ENCODE data around the gene MACROD1.

The MACROD1 gene

DNA sequence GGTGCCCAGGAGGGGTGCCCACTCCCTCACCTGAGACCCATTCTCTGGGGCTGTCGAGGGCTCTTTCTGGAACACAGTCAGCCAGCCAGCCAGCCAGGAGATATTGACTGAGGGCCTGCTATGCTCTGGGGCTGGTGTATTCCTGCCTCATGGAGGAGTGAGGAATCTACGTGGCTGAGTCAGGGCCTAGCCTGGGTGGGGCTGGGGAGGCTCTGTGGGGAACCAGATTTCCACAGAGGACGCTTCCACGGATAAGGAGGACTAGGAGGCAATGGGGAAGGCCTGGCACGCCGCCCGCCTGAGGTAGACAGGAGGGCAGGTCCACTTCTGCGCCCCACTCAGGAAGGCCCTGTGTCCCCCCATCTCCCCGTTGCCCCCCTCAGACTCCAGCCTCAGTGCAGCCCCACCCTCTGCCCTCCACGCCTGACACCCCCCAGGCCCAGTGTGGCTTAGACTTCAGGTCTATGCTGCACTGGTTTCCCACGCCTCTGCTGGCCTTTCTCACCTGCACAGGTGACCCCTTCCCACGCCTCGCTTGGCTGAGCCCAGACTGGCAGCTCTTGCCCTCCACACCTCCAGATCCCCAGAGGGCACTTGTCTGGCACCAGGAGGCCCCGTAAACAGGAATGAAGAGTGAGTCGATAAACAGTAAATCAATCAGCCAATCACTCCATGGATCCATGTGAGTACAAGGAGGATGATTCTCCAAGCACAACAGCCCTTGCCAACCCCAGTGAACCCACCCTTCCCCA is 37.5 kb downstream of the MACROD1 start:
- no peak for DNase-seq (ENCODE audit: low read depth)

- no peak for DNase-seq (ENCODE audit: low read depth)
These were observed 38.4 kb downstream of the MACROD1 start for GRCh38 chr11:64127267-64128072.

- no peak for DNase-seq (ENCODE audit: low read depth)
These were observed 39.1 kb downstream of the MACROD1 start for GRCh38 chr11:64126796-64127195.

DNA sequence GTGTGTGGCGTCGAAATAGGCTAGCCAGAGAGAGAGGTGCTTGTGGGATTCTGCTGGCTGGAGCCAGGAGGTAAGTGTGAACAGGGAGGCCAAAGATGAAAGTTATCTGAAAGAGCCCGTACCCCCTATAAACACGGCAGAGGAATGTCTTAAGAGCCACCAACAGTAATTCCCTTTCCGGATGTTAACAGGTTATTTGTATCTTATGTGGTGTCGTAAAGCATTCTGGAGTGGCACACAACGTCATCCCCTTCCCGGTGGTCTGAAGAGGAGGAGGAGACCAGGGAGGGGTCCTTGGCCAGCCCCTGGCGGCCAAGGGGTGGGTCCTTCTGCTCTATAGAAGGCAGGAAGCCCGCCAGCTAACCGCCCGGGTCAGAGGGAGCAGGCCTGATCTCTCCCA is 39.5 kb downstream of the MACROD1 start:
- DNase-seq (ENCODE audit: low read depth), result no peak

DNA sequence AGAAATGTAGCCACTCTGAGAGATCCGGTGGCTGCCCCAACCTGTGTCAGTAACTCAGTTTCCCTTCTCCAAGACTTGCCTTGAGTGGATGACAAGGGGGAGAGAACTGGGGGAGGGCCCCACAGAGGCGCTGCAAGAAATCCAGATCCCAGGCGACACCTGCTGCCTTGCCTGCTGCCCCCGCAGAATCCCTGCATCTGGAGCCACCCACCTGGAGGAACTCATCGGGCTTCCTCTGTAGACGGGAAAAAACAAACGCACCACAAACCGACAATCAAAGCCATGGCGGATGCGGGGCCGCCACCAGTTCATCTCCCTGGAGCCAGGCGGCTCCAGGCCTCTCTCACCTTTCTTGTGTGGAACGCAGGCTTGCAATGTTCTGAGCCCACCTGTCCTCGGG is 40.2 kb downstream of the MACROD1 start:
- no peak for DNase-seq (ENCODE audit: low read depth)

- no peak for DNase-seq (ENCODE audit: low read depth)
These were observed 41.8 kb downstream of the MACROD1 start for GRCh38 chr11:64124147-64124546.

GRCh38 chr11:64123679-64124078 is 42.2 kb downstream of the MACROD1 start:
- DNase-seq (ENCODE audit: low read depth), result no peak

DNA sequence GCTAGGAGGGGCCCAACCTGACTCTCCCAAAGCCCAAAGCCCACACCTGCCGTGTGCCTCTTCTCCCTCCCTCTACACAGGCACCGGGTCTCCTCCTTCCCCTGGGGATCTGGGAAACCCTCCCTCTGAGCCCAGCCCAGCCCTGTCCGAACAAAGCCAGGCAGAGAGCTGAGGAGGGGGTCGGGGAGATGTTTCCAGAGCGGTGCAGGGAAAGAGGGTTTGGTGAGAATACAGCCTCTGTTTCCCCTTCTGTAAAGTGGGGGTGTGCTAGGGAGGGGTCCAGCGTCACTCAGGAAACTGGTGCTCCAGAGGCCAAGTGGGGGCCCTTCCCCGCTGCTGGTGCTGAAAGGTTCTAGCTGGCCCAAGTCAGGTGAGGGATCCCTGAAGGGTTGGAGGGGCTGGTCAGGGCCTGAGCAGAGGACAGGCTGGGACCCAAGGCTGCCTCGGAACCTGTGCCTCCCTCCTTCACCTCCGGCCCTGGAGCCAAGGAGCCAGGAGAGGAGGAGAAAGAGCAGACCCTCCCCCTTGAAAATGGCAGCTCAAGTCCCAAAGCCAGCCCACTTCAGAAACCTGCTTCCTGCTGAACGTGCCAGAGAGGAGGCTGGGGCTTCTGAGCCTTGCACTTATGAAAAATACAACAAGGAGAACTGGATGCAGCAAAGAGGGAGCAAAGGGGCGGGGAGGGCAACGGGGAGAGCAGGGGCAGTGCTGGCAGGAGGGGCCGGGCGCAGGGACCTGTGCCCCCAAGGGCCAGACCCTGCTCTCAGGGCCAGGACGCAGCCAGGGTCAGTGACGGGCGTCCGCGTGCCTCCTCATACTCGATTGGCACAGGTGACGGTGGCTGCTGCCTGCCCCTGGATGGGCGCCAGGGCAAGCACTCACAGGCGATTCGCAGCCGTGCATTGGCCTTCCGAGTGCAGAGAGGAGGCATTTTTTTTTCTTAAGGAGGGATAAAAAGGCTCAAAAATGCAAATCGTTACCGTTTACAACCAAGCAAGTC is 43.2 kb downstream of the MACROD1 start:
- DNase-seq (ENCODE audit: low read depth), result no peak

DNA sequence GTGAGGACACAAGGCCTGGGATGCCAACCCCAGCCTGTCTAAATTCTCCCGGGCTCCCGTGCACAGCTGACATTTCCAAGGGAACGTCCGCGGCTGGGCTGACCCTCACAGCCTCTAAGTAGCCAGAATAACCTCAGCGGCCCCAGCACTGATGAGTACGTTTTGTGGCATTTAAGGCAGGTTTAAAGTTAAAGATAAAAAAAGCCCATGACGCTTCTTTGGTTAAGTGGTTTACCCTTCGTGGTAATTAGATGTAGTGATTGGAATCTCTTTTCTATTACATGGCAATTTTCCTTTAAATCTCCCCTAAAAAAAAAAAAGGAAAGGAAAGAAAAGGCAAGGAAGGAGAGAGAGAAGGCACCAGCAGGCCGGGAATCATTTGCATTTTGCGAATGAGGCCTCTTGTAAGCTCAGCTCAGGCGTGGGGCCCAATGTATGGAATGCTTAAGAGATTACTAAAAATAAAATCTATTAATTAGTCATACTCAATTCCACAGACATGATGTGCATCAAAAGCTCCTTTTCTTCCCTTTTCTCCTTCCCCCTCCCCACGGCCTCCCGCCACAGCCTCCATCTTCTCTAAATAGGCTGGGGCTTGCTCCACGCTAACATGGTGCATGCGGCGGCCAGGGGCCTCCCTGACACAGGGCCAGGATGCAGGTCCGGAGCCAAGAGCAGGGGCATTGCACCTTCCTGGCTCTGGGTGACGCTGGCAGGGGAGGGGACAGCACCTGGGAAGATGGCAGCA is 44.1 kb downstream of the MACROD1 start:
- peak; percentile 26 for DNase-seq (ENCODE audit: low read depth)

DNA sequence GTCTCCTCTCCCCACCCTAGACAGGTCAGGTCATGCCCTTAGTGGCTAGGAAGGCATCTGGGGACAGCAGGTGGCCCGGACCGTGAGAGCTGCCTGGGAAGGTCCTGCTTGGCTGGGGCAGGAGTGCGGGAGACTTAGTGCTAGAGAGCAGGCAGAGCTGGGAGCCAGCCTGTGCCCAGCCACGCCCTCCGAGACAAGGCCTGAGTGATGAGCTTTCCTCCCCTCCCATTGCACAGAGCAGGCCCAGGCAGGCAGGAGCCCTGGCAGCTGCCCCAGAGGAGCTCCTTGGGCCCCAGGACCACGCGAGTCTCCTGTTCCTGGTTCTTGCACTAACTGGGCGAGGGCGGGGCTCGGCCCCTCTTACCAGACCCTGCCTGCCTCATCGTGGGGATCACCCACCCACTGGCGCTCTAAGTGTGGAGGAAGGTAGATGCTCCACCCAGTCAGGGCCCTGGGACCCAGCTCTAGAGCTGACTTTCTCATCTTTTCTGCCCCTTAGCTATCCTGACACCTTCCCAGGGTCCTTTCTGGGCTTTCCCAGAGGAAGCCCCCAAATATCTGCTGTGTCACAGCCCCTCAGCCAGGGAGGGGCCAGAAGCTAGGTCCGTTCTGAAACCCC is 44.9 kb downstream of the MACROD1 start:
- DNase-seq (ENCODE audit: low read depth), result no peak

DNA sequence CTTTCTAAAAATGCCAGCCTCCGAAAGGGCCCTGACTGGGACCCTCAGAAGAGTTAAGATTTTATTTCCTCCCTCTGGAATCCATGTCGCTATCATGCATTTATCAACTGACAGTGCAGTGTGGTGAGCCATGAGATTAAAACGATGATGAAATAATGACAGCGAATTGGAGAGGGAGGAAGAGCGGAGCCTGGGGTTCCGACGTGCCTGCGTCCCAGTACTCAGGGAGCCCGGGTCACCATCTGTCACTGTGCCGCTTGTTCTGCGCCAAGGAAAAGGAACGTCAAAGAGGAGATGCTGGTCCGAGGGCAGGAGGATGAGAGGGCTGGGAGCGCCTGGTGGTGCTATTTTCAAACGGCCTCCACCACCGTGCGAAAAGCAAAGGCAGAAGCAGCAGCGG is 46.2 kb downstream of the MACROD1 start:
- no peak for DNase-seq (ENCODE audit: low read depth)

- no peak for DNase-seq (ENCODE audit: low read depth)
These were observed 46.8 kb downstream of the MACROD1 start for GRCh38 chr11:64118876-64119665.

GRCh38 chr11:64117763-64118459 is 48.0 kb downstream of the MACROD1 start:
- no peak for DNase-seq (ENCODE audit: low read depth)

GRCh38 chr11:64115531-64116522 is 50.1 kb downstream of the MACROD1 start:
- no peak for DNase-seq (ENCODE audit: low read depth)

DNA sequence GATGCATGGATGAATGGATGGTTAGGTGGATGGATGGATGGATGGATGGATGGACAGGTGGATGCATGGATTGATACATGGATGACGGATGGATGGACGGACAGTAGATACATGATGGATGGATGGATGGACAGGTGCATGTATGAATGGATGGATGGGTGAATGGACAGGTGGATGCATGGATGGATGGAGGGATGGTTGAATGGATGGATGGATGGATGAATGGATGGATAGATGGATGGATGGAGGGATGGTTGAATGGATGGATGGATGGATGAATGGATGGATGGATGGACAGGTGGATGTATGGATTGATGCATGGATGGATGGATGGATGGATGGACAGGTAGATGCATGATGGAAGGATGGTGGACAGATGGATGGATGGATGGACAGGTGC is 51.7 kb downstream of the MACROD1 start:
- DNase-seq (ENCODE audit: low read depth), result no peak

DNA sequence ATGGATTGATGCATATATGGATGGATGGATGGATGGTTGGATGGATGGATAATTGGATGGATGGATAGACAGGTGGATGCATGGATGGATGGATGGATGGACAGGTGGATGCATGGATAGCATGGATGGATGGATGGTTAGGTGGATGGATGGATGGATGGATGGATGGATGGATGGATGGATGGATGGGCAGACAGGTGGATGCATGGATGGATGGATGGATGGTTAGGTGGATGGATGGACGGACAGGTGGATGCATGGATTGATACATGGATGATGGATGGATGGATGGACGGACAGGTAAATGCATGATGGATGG is 52.5 kb downstream of the MACROD1 start:
- no peak for DNase-seq (ENCODE audit: low read depth)

DNA sequence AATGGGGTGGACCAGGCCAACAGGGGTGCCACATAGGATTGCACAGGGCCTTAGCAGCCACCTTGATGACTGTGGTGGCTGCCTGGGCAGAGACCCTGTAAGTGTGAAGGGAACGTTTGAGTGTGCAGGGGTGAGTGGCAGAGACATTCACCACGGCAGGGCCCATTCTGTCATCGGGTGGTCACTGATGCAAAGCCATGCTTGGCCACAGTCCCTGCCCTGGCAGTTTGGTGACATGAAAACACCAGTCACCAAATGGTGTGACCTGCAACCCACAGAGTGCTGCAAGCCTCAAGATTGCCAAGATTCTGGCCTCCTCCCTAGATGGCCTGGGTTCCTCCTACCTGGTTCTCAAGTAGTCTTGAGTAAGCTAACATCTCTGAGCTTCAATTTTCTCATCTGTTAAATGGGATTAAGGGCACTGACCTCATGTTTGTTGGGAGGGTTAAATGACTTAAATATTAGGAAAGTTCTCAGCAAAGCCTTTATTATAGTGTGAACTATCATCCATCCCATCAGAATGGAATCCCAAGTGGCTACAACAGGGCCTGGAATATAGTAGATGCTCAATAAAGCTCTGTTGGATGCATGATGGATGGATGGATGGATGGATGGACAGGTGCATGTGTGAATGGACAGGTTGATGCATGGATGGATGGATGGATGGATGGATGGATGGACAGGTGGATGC is 53.0 kb downstream of the MACROD1 start:
- no peak for DNase-seq (ENCODE audit: low read depth)
